Measurements from ENCODE around the gene CEP128.

CEP128 gene

GRCh38 chr14:80762641-80763228, 178.8 kb downstream of the CEP128 start:
- H3K4me2 ChIP-seq (ENCODE audit: low read length), result no peak overlapping the region
- no peak overlapping the region for H4K8ac ChIP-seq (ENCODE audit: low read depth, low read length)
- no peak overlapping the region for H2AFZ ChIP-seq (ENCODE audit: insufficient read depth, low read length, poor library complexity)
- H3K79me2 ChIP-seq (ENCODE audit: control insufficient read depth, insufficient read depth, low read length, poor library complexity), result no peaks in the 10 kb centered on the region
- H2BK5ac ChIP-seq (ENCODE audit: low read depth, low read length, poor library complexity), result no peak overlapping the region
- H3K79me1 ChIP-seq (ENCODE audit: low read length), result no peaks in the 10 kb centered on the region
- H4K12ac ChIP-seq (ENCODE audit: low read depth, low read length), result no peak overlapping the region
- H3K9me3 ChIP-seq (ENCODE audit: insufficient read depth, low read depth, low read length), result no peaks in the 10 kb centered on the region
- no peaks in the 10 kb centered on the region for H3K36me3 ChIP-seq (ENCODE audit: control insufficient read depth in 1 of 2, insufficient read depth in 2 of 2, low read length in 2 of 2)
- no peak overlapping the region for H4K91ac ChIP-seq (ENCODE audit: low read depth, low read length)
- no peak overlapping the region for H3K18ac ChIP-seq (ENCODE audit: low read length)
- H3K4ac ChIP-seq (ENCODE audit: low read depth, low read length), result no peak overlapping the region
- no peak overlapping the region for H3K9ac ChIP-seq (ENCODE audit: low read length)
- no peak overlapping the region for H2BK120ac ChIP-seq (ENCODE audit: insufficient read depth, low read length, poor library complexity)
- WGBS (ENCODE audit: extremely low coverage, insufficient coverage, insufficient read length), result no CpG with 5 or more reads among the region's 3 CpGs
- H3K14ac ChIP-seq (ENCODE audit: low read length), result no peak overlapping the region
- no peak overlapping the region for H3K27ac ChIP-seq (ENCODE audit: low read depth, low read length)
- no peak overlapping the region for H2AK5ac ChIP-seq (ENCODE audit: low read length)
- no peaks in the 10 kb centered on the region for H3K4me1 ChIP-seq (ENCODE audit: control insufficient read depth in 1 of 2, insufficient read depth in 2 of 2, low read length in 2 of 2)
- H3K23ac ChIP-seq (ENCODE audit: low read length), result no peak overlapping the region
- no peak overlapping the region for H2BK12ac ChIP-seq (ENCODE audit: low read length)
- no peak for DNase-seq
- no peaks in the 10 kb centered on the region for H3K27me3 ChIP-seq (ENCODE audit: insufficient read depth, low read length)
- no peak overlapping the region for H3K4me3 ChIP-seq (ENCODE audit: low read depth, low read length)

GRCh38 chr14:80754696-80755095, 186.8 kb downstream of the CEP128 start:
- Histone ChIP-seq H3K23ac (ENCODE audit: low read length) (no peak overlapping the region), H2AFZ (ENCODE audit: insufficient read depth, low read length, poor library complexity) (no peak overlapping the region), H3K4me1 (ENCODE audit: control insufficient read depth in 1 of 2, insufficient read depth in 2 of 2, low read length in 2 of 2) (no peaks in the 10 kb centered on the region), H2AK5ac (ENCODE audit: low read length) (no peak overlapping the region), H3K79me2 (ENCODE audit: control insufficient read depth, insufficient read depth, low read length, poor library complexity) (no peaks in the 10 kb centered on the region), H3K14ac (ENCODE audit: low read length) (no peak overlapping the region), H2BK12ac (ENCODE audit: low read length) (no peak overlapping the region), H4K8ac (ENCODE audit: low read depth, low read length) (no peak overlapping the region), H4K91ac (ENCODE audit: low read depth, low read length) (no peak overlapping the region), H3K27ac (ENCODE audit: low read depth, low read length) (no peak overlapping the region), H3K27me3 (ENCODE audit: insufficient read depth, low read length) (no peaks in the 10 kb centered on the region), H3K4me2 (ENCODE audit: low read length) (no peak overlapping the region), H3K36me3 (ENCODE audit: control insufficient read depth in 1 of 2, insufficient read depth in 2 of 2, low read length in 2 of 2) (peaks cover 0 to 2% of the 10 kb centered on the region in 2 experiments), H2BK120ac (ENCODE audit: insufficient read depth, low read length, poor library complexity) (no peak overlapping the region), H3K79me1 (ENCODE audit: low read length) (no peaks in the 10 kb centered on the region), H3K9ac (ENCODE audit: low read length) (no peak overlapping the region), H4K12ac (ENCODE audit: low read depth, low read length) (no peak overlapping the region), H3K4me3 (ENCODE audit: low read depth, low read length) (no peak overlapping the region), H3K4ac (ENCODE audit: low read depth, low read length) (no peak overlapping the region), H3K9me3 (ENCODE audit: insufficient read depth, low read depth, low read length) (no peaks in the 10 kb centered on the region), H2BK5ac (ENCODE audit: low read depth, low read length, poor library complexity) (no peak overlapping the region), H3K18ac (ENCODE audit: low read length) (no peak overlapping the region)
- peak; percentile 2 to 72 for DNase-seq
- no CpG with 5 or more reads among the region's 7 CpGs for WGBS (ENCODE audit: extremely low coverage, insufficient coverage, insufficient read length)

DNA sequence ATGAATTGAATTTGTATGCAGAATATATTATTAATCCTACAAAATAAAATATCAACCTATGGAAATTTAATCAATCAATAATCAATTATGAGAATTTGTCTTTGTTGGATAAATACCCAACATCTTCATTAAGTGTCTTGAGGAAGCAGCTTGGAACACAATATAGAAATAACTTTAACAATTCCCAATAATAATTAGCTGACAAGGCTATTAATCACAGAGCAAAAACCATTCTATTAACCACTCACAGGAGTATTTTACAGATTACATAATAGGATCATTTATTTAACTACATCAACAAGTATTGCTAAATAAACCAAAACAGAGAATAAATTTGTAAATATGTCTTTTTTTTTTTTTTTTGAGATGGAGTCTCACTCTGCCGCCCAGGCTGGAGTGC, 190.3 kb downstream of the CEP128 start:
- Histone ChIP-seq H3K27me3 (ENCODE audit: insufficient read depth, low read length) (no peaks in the 10 kb centered on the region), H3K23ac (ENCODE audit: low read length) (no peak overlapping the region), H2AK5ac (ENCODE audit: low read length) (no peak overlapping the region), H4K8ac (ENCODE audit: low read depth, low read length) (no peak overlapping the region), H3K79me1 (ENCODE audit: low read length) (no peaks in the 10 kb centered on the region), H2AFZ (ENCODE audit: insufficient read depth, low read length, poor library complexity) (no peak overlapping the region), H3K4me1 (ENCODE audit: control insufficient read depth in 1 of 2, insufficient read depth in 2 of 2, low read length in 2 of 2) (no peaks in the 10 kb centered on the region), H2BK5ac (ENCODE audit: low read depth, low read length, poor library complexity) (no peak overlapping the region), H3K18ac (ENCODE audit: low read length) (no peak overlapping the region), H4K91ac (ENCODE audit: low read depth, low read length) (no peak overlapping the region), H3K36me3 (ENCODE audit: control insufficient read depth in 1 of 2, insufficient read depth in 2 of 2, low read length in 2 of 2) (peaks cover 0 to 2% of the 10 kb centered on the region in 2 experiments), H3K27ac (ENCODE audit: low read depth, low read length) (no peak overlapping the region), H2BK120ac (ENCODE audit: insufficient read depth, low read length, poor library complexity) (no peak overlapping the region), H3K9ac (ENCODE audit: low read length) (no peak overlapping the region), H3K14ac (ENCODE audit: low read length) (no peak overlapping the region), H4K12ac (ENCODE audit: low read depth, low read length) (no peak overlapping the region), H3K9me3 (ENCODE audit: insufficient read depth, low read depth, low read length) (no peaks in the 10 kb centered on the region), H3K79me2 (ENCODE audit: control insufficient read depth, insufficient read depth, low read length, poor library complexity) (no peaks in the 10 kb centered on the region), H3K4me3 (ENCODE audit: low read depth, low read length) (no peak overlapping the region), H2BK12ac (ENCODE audit: low read length) (no peak overlapping the region), H3K4ac (ENCODE audit: low read depth, low read length) (no peak overlapping the region), H3K4me2 (ENCODE audit: low read length) (no peak overlapping the region)
- WGBS (ENCODE audit: extremely low coverage, insufficient coverage, insufficient read length), result no CpG with 5 or more reads among the region's 1 CpG
- no peak for DNase-seq

DNA sequence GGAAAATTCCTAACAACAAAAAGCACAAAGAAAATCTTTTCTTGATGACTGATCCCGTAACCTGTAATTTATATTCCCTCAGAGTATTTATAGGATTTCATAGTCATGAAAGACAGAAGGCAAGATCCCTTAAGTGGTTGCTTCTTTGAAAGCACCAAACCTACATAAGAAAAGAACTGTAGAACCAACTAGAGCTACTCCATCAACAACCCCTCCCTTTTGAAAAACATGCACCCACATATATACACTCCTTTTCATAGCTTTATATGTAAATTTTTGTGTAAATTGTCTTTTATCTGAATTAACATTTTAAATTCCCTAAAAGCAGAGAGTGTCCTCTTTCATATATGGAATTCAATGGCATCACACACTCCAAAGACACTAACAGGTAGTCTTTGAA, 215.3 kb downstream of the CEP128 start:
- Histone ChIP-seq H3K79me2 (ENCODE audit: control insufficient read depth, insufficient read depth, low read length, poor library complexity) (no peaks in the 10 kb centered on the region), H2BK5ac (ENCODE audit: low read depth, low read length, poor library complexity) (no peak overlapping the region), H4K91ac (ENCODE audit: low read depth, low read length) (no peak overlapping the region), H4K12ac (ENCODE audit: low read depth, low read length) (no peak overlapping the region), H3K18ac (ENCODE audit: low read length) (no peak overlapping the region), H3K27ac (ENCODE audit: low read depth, low read length) (no peak overlapping the region), H4K8ac (ENCODE audit: low read depth, low read length) (no peak overlapping the region), H2AK5ac (ENCODE audit: low read length) (no peak overlapping the region), H3K14ac (ENCODE audit: low read length) (no peak overlapping the region), H3K9me3 (ENCODE audit: insufficient read depth, low read depth, low read length) (no peaks in the 10 kb centered on the region), H3K27me3 (ENCODE audit: insufficient read depth, low read length) (no peaks in the 10 kb centered on the region), H3K9ac (ENCODE audit: low read length) (no peak overlapping the region), H3K23ac (ENCODE audit: low read length) (no peak overlapping the region), H3K4ac (ENCODE audit: low read depth, low read length) (no peak overlapping the region), H3K4me2 (ENCODE audit: low read length) (no peak overlapping the region), H3K4me1 (ENCODE audit: control insufficient read depth in 1 of 2, insufficient read depth in 2 of 2, low read length in 2 of 2) (no peaks in the 10 kb centered on the region), H2AFZ (ENCODE audit: insufficient read depth, low read length, poor library complexity) (no peak overlapping the region), H2BK12ac (ENCODE audit: low read length) (no peak overlapping the region), H3K4me3 (ENCODE audit: low read depth, low read length) (no peak overlapping the region), H3K36me3 (ENCODE audit: control insufficient read depth in 1 of 2, insufficient read depth in 2 of 2, low read length in 2 of 2) (no peaks in the 10 kb centered on the region), H2BK120ac (ENCODE audit: insufficient read depth, low read length, poor library complexity) (no peak overlapping the region), H3K79me1 (ENCODE audit: low read length) (no peaks in the 10 kb centered on the region)
- no peak for DNase-seq
- WGBS (ENCODE audit: extremely low coverage, insufficient coverage, insufficient read length), result no CpG with 5 or more reads among the region's 1 CpG
